Endodermal cell (in vitro differentiated cells): ENCODE measurements around the gene MTG2. TPM values are rescaled to one million over a fixed set of nuclear protein-coding genes. Genes with fewer than 3 reads are reported as not detected.

Experiments used
- DNase-seq: peaks from one replicate; pipeline ENCODE4 v3.0.0-alpha.2; 2017
- H3K27ac ChIP-seq: 2 replicates; pipeline ENCODE4 v1.5.1; 2013; ENCODE audit warnings: mild to moderate bottlenecking, low read depth, low read length, moderate library complexity
- H3K27me3 ChIP-seq: 2 replicates; pipeline ENCODE4 v1.6.1; 2013; ENCODE audit warnings: mild to moderate bottlenecking, low read length, moderate library complexity; ENCODE audit not compliant: insufficient read depth, control insufficient read depth, poor library complexity, severe bottlenecking
- H3K36me3 ChIP-seq: 2 replicates; pipeline ENCODE4 v1.7.0; 2013; ENCODE audit warnings: mild to moderate bottlenecking, low read length, moderate library complexity; ENCODE audit not compliant: control insufficient read depth, insufficient read depth
- H3K4me1 ChIP-seq: one replicate; pipeline ENCODE4 v1.7.0; 2013; ENCODE audit warnings: low read length; ENCODE audit not compliant: control insufficient read depth, insufficient read depth
- H3K4me3 ChIP-seq: 2 replicates; pipeline ENCODE4 v1.5.1; 2013; ENCODE audit warnings: mild to moderate bottlenecking, low read length, moderate library complexity
- H3K9ac ChIP-seq: 2 replicates; pipeline ENCODE4 v1.6.1; 2013; ENCODE audit warnings: mild to moderate bottlenecking, low read length, moderate library complexity; ENCODE audit not compliant: poor library complexity, severe bottlenecking; ENCODE audit errors: extremely low read depth
- H3K9me3 ChIP-seq: 2 replicates; pipeline ENCODE4 v1.6.1; 2013; ENCODE audit warnings: mild to moderate bottlenecking, low read length, moderate library complexity; ENCODE audit not compliant: control insufficient read depth
- H3K27ac Mint-ChIP-seq: 2 replicates; pipeline ENCODE4 v1.8.0; 2020; ENCODE audit warnings: mixed read lengths
- H3K27me3 Mint-ChIP-seq: 2 replicates; pipeline ENCODE4 v1.8.0; 2021; ENCODE audit warnings: mild to moderate bottlenecking, mixed read lengths; ENCODE audit not compliant: insufficient read depth
- H3K36me3 Mint-ChIP-seq: 2 replicates; pipeline ENCODE4 v1.8.0; 2020; ENCODE audit warnings: low read depth, mixed read lengths
- H3K4me1 Mint-ChIP-seq: 2 replicates; pipeline ENCODE4 v1.8.0; 2020; ENCODE audit warnings: mixed read lengths
- H3K4me3 Mint-ChIP-seq: 2 replicates; pipeline ENCODE4 v1.8.0; 2020; ENCODE audit warnings: mild to moderate bottlenecking, moderate library complexity, mixed read lengths
- H3K9me3 Mint-ChIP-seq: 2 replicates; pipeline ENCODE4 v1.8.0; 2020; ENCODE audit warnings: mild to moderate bottlenecking, mixed read lengths
- CTCF ChIP-seq: fragments of 200-600 bp; sonication (generic); conservative IDR thresholded peaks from 2 replicates; pipeline ENCODE4 v1.5.0; 2021; ENCODE audit warnings: antibody characterized with exemption, mild to moderate bottlenecking
- WGBS, 2 experiments: methylation state at CpG; one replicate each; pipeline versions ENCODE4 v1.1.5 to v1.1.7; 2013; ENCODE audit warnings: missing lambda C conversion rate in 2 of 2, mixed read lengths in 1 of 2; ENCODE audit not compliant: insufficient coverage in 1 of 2, insufficient read length in 1 of 2; 5-methylcytosine and 5-hydroxymethylcytosine counted together
- total RNA-seq, 2 donors: library from RNA; stranded (reverse); fragmentation: NEBNext Ultra II Directional in 1 of 2; extraction: Animal tissue kit (Norgen Biotek cat#: 25700) in 1 of 2; gene quantifications; 2 replicates in 1 of 2; 3 replicates in 1 of 2; pipeline ENCODE4 v1.2.1, GENCODE V29; 2021

The MTG2 gene
- total RNA-seq, 2 donors from 2014 or later, result 28.2 to 29.6 TPM

- no peak overlapping the region for H3K27ac Mint-ChIP-seq
- no peak for DNase-seq
- no peak for TF ChIP-seq CTCF
- Histone ChIP-seq H3K4me1 (no peaks in the 10 kb centered on the region), H3K9ac (no peak overlapping the region), H3K9me3 (no peaks in the 10 kb centered on the region), H3K4me3 (no peak overlapping the region), H3K27ac (no peak overlapping the region), H3K27me3 (no peaks in the 10 kb centered on the region), H3K36me3 (peaks cover 41% of the 10 kb centered on the region)
- peaks cover 60% of the 10 kb centered on the region for H3K36me3 Mint-ChIP-seq
- H3K27me3 Mint-ChIP-seq, result no peaks in the 10 kb centered on the region
- H3K9me3 Mint-ChIP-seq, result no peaks in the 10 kb centered on the region
- H3K4me1 Mint-ChIP-seq, result no peaks in the 10 kb centered on the region
- H3K4me3 Mint-ChIP-seq, result no peak overlapping the region
- 98 to 99% methylated on average over 18 of the region's 18 CpGs for WGBS, 2 experiments
Measured at GRCh38 chr20:62198931-62199330, 16.1 kb downstream of the MTG2 start.

GRCh38 chr20:62200491-62201172, 17.8 kb downstream of the MTG2 start:
- H3K4me1 Mint-ChIP-seq, result no peaks in the 10 kb centered on the region

GRCh38 chr20:62201173-62202082, 18.6 kb downstream of the MTG2 start:
- no peaks in the 10 kb centered on the region for H3K27me3 ChIP-seq
- no peak overlapping the region for H3K27ac ChIP-seq
- H3K4me1 ChIP-seq, result no peaks in the 10 kb centered on the region
- 94% methylated on average over 31 to 38 of the region's 38 CpGs for WGBS, 2 experiments
- TF ChIP-seq CTCF, result no peak
- Mint-ChIP-seq H3K9me3 (no peaks in the 10 kb centered on the region), H3K27ac (no peak overlapping the region), H3K4me1 (no peaks in the 10 kb centered on the region), H3K36me3 (peaks cover 56% of the 10 kb centered on the region), H3K4me3 (no peak overlapping the region), H3K27me3 (no peaks in the 10 kb centered on the region)
- no peak overlapping the region for H3K4me3 ChIP-seq
- peaks cover 31% of the 10 kb centered on the region for H3K36me3 ChIP-seq
- no peak for DNase-seq
- no peak overlapping the region for H3K9ac ChIP-seq
- H3K9me3 ChIP-seq, result no peaks in the 10 kb centered on the region

More at GRCh38 chr20:62200491-62201172, 17.8 kb downstream of the MTG2 start:
- peaks cover 32% of the 10 kb centered on the region for H3K36me3 ChIP-seq
- H3K9me3 ChIP-seq, result no peaks in the 10 kb centered on the region
- no peaks in the 10 kb centered on the region for H3K27me3 Mint-ChIP-seq
- no peak overlapping the region for H3K4me3 ChIP-seq
- 94 to 96% methylated on average over 25 to 38 of the region's 38 CpGs for WGBS, 2 experiments
- H3K4me3 Mint-ChIP-seq, result no peak overlapping the region
- H3K27ac Mint-ChIP-seq, result no peak overlapping the region
- no peak for DNase-seq
- no peak overlapping the region for H3K9ac ChIP-seq
- no peaks in the 10 kb centered on the region for H3K9me3 Mint-ChIP-seq
- TF ChIP-seq CTCF, result no peak
- H3K27ac ChIP-seq, result no peak overlapping the region
- H3K36me3 Mint-ChIP-seq, result peaks cover 58% of the 10 kb centered on the region
- H3K4me1 ChIP-seq, result no peaks in the 10 kb centered on the region
- no peaks in the 10 kb centered on the region for H3K27me3 ChIP-seq
